Measurements from ENCODE around the gene JAML.

The JAML gene

DNA sequence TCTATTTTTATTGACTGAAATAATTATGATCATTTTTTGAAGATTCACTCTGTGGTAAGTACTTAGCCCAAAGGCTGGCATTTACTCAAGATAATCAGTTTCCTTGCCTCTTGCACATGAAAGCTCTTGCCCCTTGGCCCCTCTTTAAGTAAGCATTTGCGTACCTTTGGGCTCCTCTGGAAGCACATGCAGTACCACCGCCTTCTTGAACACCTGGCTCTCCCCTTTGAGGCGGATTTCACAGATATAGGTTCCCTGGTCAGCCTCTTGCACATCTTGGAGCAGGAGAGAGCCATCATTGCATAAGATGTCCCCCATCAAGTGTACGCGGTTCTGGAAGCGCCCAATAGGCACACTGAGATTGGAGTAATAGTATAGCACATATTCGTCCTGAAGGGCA lies 14.5 kb downstream of the JAML start:
- no peak overlapping the region for H3K9ac ChIP-seq (ENCODE audit: low read depth, low read length, poor library complexity, severe bottlenecking)
- no peak overlapping the region for H3K4me3 ChIP-seq (ENCODE audit: low read length, poor library complexity, severe bottlenecking)
- no peaks in the 10 kb centered on the region for H3K9me2 ChIP-seq (replicated peaks; ENCODE audit: low read depth, low read length)
- no peaks in the 10 kb centered on the region for H4K20me1 ChIP-seq (ENCODE audit: insufficient read depth, low read length, poor library complexity, severe bottlenecking)
- H3K4me2 ChIP-seq (ENCODE audit: low read depth, low read length, poor library complexity, severe bottlenecking) = no peak overlapping the region
- no peaks in the 10 kb centered on the region for H3K9me3 ChIP-seq (ENCODE audit: insufficient read depth, low read depth, low read length)
- H3K27me3 ChIP-seq (ENCODE audit: insufficient read depth, low read length, poor library complexity, severe bottlenecking) = peaks cover 8% of the 10 kb centered on the region
- no peak for TF ChIP-seq EZH2phosphoT487 (IDR thresholded peaks at IDR 0.05; ENCODE audit: borderline replicate concordance)
- TF ChIP-seq, protein P1, sequence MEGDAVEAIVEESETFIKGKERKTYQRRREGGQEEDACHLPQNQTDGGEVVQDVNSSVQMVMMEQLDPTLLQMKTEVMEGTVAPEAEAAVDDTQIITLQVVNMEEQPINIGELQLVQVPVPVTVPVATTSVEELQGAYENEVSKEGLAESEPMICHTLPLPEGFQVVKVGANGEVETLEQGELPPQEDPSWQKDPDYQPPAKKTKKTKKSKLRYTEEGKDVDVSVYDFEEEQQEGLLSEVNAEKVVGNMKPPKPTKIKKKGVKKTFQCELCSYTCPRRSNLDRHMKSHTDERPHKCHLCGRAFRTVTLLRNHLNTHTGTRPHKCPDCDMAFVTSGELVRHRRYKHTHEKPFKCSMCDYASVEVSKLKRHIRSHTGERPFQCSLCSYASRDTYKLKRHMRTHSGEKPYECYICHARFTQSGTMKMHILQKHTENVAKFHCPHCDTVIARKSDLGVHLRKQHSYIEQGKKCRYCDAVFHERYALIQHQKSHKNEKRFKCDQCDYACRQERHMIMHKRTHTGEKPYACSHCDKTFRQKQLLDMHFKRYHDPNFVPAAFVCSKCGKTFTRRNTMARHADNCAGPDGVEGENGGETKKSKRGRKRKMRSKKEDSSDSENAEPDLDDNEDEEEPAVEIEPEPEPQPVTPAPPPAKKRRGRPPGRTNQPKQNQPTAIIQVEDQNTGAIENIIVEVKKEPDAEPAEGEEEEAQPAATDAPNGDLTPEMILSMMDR (conservative IDR thresholded peaks at IDR 0.05; ENCODE audit: low read length) = no peak
- peaks cover 9% of the 10 kb centered on the region for H3K4me1 ChIP-seq (ENCODE audit: insufficient read depth, low read length, poor library complexity, severe bottlenecking)
- H3K79me2 ChIP-seq (ENCODE audit: insufficient read depth, low read length) = no peaks in the 10 kb centered on the region
- H2AFZ ChIP-seq (ENCODE audit: low read length) = no peak overlapping the region
- H3F3A ChIP-seq (ENCODE audit: low read depth) = no peaks in the 10 kb centered on the region
- no peaks in the 10 kb centered on the region for H3K36me3 ChIP-seq (ENCODE audit: insufficient read depth, low read length)

DNA sequence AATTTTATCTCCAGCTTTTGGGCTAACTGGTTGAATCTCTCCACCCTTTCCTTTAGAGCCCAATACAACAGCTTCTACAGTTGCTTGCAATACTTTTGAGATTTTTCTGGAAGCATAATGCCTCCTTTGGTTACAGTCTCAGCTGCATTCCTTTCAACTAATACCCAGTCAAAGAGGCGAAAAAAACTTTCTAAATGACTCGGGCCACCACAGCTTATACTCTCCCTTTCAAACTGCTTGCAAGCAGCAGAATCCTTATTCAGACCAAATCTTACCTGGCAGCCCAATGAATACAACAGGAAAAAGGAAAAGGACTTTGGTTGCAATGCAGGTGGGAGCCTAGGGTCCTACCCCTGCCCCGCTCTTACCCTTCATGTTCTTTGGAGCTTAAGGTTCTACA lies 15.8 kb downstream of the JAML start:
- no peaks in the 10 kb centered on the region for H3F3A ChIP-seq (ENCODE audit: low read depth)
- no peak overlapping the region for H3K4me3 ChIP-seq (ENCODE audit: low read length, poor library complexity, severe bottlenecking)
- H2AFZ ChIP-seq (ENCODE audit: low read length) = no peak overlapping the region
- H3K9me2 ChIP-seq (replicated peaks; ENCODE audit: low read depth, low read length) = no peaks in the 10 kb centered on the region
- H3K4me1 ChIP-seq (ENCODE audit: insufficient read depth, low read length, poor library complexity, severe bottlenecking) = peaks cover 9% of the 10 kb centered on the region
- no peaks in the 10 kb centered on the region for H3K9me3 ChIP-seq (ENCODE audit: insufficient read depth, low read depth, low read length)
- H3K4me2 ChIP-seq (ENCODE audit: low read depth, low read length, poor library complexity, severe bottlenecking) = no peak overlapping the region
- H3K9ac ChIP-seq (ENCODE audit: low read depth, low read length, poor library complexity, severe bottlenecking) = no peak overlapping the region
- no peaks in the 10 kb centered on the region for H3K36me3 ChIP-seq (ENCODE audit: insufficient read depth, low read length)
- H4K20me1 ChIP-seq (ENCODE audit: insufficient read depth, low read length, poor library complexity, severe bottlenecking) = no peaks in the 10 kb centered on the region
- H3K79me2 ChIP-seq (ENCODE audit: insufficient read depth, low read length) = no peaks in the 10 kb centered on the region
- H3K27me3 ChIP-seq (ENCODE audit: insufficient read depth, low read length, poor library complexity, severe bottlenecking) = peaks cover 8% of the 10 kb centered on the region
- TF ChIP-seq EZH2phosphoT487 (IDR thresholded peaks at IDR 0.05; ENCODE audit: borderline replicate concordance) = no peak
- TF ChIP-seq, protein P1 (conservative IDR thresholded peaks at IDR 0.05; ENCODE audit: low read length) = no peak

DNA sequence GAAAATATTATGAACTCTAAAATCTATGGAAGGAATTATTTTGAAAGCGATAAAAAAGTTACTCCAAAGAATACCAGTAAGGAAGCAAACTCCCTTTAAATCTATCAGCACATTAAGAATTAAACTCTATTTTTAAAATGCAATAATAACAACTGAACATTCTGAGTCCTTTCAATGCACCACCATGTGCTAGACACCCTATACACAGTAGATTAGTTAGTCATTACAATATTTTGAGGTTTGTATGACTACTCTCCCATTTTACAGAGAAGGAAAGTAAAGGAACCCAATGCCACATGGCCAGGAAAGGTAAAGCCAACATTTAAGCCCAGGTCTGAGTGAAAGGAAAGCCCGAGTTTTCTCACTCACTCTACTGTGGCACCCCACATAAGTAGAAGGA lies 17.7 kb downstream of the JAML start:
- Histone ChIP-seq H3K9ac (ENCODE audit: low read depth, low read length, poor library complexity, severe bottlenecking) (no peak overlapping the region), H3K27me3 (ENCODE audit: insufficient read depth, low read length, poor library complexity, severe bottlenecking) (peaks cover 8% of the 10 kb centered on the region), H2AFZ (ENCODE audit: low read length) (no peak overlapping the region; the same call in 1 of the 2 replicates), H3K4me1 (ENCODE audit: insufficient read depth, low read length, poor library complexity, severe bottlenecking) (peaks cover 18% of the 10 kb centered on the region), H3F3A (ENCODE audit: low read depth) (no peaks in the 10 kb centered on the region), H3K9me2 (replicated peaks; ENCODE audit: low read depth, low read length) (no peaks in the 10 kb centered on the region), H3K79me2 (ENCODE audit: insufficient read depth, low read length) (no peaks in the 10 kb centered on the region), H3K9me3 (ENCODE audit: insufficient read depth, low read depth, low read length) (no peaks in the 10 kb centered on the region), H3K36me3 (ENCODE audit: insufficient read depth, low read length) (no peaks in the 10 kb centered on the region), H3K4me3 (ENCODE audit: low read length, poor library complexity, severe bottlenecking) (no peak overlapping the region), H3K4me2 (ENCODE audit: low read depth, low read length, poor library complexity, severe bottlenecking) (no peak overlapping the region), H4K20me1 (ENCODE audit: insufficient read depth, low read length, poor library complexity, severe bottlenecking) (no peaks in the 10 kb centered on the region)
- TF ChIP-seq EZH2phosphoT487 (IDR thresholded peaks at IDR 0.05; ENCODE audit: borderline replicate concordance) = no peak
- TF ChIP-seq, protein P1 (conservative IDR thresholded peaks at IDR 0.05; ENCODE audit: low read length) = no peak
